ENCODE results near the gene ZHX3.

ZHX3 gene

DNA sequence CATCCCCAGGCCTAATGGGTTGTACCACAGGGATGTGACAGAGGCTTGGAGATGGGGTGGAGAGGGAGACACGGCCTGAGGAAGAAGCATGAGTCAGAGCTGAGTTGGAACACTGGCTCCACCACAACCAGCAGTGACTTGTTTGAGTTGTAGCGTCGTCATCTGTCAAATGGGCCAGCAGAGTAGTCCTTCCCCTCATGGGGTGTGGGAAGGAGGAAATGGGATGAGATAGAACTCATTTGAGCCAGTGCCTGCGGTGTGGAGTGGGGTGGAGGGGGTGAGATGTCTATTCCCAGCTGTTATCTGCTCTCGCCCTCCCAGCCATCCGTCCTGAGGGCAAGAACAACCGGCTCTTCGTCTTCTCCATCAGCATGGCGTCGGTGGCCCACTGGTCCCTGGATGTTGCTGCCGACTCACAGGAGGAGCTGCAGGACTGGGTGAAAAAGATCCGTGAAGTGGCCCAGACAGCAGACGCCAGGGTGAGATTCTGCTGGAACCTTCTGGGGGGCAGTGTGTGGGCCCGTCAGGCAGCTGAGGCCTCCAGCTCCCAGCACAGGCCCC is 147.7 kb downstream of the ZHX3 start:
- H3K4me3 ChIP-seq (ENCODE audit: low read depth, low read length): no peak overlapping the region
- TF ChIP-seq, protein P1, sequence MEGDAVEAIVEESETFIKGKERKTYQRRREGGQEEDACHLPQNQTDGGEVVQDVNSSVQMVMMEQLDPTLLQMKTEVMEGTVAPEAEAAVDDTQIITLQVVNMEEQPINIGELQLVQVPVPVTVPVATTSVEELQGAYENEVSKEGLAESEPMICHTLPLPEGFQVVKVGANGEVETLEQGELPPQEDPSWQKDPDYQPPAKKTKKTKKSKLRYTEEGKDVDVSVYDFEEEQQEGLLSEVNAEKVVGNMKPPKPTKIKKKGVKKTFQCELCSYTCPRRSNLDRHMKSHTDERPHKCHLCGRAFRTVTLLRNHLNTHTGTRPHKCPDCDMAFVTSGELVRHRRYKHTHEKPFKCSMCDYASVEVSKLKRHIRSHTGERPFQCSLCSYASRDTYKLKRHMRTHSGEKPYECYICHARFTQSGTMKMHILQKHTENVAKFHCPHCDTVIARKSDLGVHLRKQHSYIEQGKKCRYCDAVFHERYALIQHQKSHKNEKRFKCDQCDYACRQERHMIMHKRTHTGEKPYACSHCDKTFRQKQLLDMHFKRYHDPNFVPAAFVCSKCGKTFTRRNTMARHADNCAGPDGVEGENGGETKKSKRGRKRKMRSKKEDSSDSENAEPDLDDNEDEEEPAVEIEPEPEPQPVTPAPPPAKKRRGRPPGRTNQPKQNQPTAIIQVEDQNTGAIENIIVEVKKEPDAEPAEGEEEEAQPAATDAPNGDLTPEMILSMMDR (IDR thresholded peaks at IDR 0.05; ENCODE audit: insufficient read depth, low read length, missing control alignments): no peak
- ChIA-PET CTCF (interaction anchor here (1.1 to 12.7 kb wide), 7 partner anchors 15 to 242 kb away, joined by 3 to 404 read pairs (median 7); partner anchors contain the start of gene LPIN3), POLR2A (interaction anchor here (1.8 kb wide), 1 partner anchor 160 kb away, joined by 6 read pairs; no protein-coding TSS in a partner anchor)
- DNase-seq (ENCODE audit: low read depth, low spot score): no peak

DNA sequence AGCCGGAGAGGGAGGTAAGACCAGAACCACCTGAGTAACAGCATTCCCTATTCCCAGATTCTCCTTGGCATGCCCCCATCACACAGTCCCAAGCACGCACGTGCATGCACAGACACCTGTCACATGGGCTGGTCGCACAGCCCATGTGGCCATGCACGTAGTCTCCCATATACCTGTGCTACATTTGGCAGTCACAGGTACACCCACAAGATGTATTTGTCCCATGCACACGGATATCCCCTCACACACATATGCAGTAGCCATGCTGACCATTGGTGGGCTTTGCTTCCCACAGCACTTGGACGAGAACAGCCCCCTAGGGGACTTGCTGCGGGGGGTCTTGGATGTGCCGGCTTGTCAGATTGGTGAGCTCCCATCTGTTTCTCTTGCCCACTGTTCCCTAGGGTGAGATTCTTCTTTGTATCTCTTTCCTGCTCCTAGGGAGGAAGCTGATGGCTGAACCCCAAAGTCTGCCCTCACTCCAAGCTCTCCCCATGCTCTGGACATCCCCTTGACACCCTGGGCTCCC is 148.3 kb downstream of the ZHX3 start:
- ChIA-PET POLR2A (interaction anchor here (1.8 kb wide), 1 partner anchor 160 kb away, joined by 6 read pairs; no protein-coding TSS in a partner anchor), CTCF (interaction anchor here (1.1 to 12.7 kb wide), 7 partner anchors 8 to 201 kb away, joined by 3 to 404 read pairs (median 6); partner anchors contain the start of gene LPIN3)
- DNase-seq (ENCODE audit: low read depth, low spot score): no peak
- TF ChIP-seq, protein P1 (IDR thresholded peaks at IDR 0.05; ENCODE audit: insufficient read depth, low read length, missing control alignments): no peak
- H3K4me3 ChIP-seq (ENCODE audit: low read depth, low read length): no peak overlapping the region

GRCh38 chr20:41168281-41169161 is 149.0 kb downstream of the ZHX3 start:
- POLR2A ChIA-PET: no interaction called here
- TF ChIP-seq, protein P1 (IDR thresholded peaks at IDR 0.05; ENCODE audit: insufficient read depth, low read length, missing control alignments): no peak
- H3K4me3 ChIP-seq (ENCODE audit: low read depth, low read length): no peak overlapping the region
- CTCF ChIA-PET: interaction anchor here (1.1 to 12.7 kb wide), 6 partner anchors 9 to 171 kb away, joined by 3 to 404 read pairs (median 40); partner anchors contain the start of gene LPIN3
- DNase-seq (ENCODE audit: low read depth, low spot score): no peak

DNA sequence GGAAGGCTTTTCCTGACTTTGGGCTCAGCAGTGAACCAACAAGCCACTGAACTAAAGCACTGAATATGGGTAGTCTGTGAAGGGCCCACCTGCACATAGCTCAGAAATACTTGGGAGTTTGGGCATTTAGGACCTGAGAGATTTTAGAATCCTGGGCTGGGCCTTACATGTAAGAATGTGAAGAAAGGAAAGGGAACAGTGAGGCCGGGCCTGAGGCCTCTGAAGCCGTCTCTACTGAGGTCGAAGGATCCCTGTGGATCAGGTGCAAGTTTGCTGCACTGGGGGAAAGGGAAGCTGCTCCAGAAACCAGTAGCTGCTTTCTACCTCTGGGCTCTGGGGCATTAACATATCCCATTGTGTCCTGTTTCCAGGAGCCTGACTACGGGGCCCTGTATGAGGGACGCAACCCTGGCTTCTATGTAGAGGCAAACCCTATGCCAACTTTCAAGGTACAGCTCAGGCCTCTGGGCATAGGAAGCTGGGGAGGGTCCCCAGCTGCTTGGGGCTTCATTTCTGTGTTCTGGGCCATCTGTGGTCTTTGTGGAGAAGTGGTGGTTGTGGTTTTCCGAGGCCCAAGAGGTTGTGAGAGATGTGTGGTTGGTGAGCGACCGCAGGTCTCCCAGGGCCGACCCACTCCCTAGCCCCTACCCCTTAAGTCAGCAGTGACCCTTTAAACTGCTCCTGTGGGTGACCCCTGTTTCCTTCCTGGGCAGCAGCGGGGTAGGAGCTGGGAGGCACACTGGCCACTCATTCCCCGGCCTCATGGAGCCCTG is 149.9 kb downstream of the ZHX3 start:
- POLR2A ChIA-PET: no interaction called here
- CTCF ChIA-PET: interaction anchor here (1.1 to 12.7 kb wide), 4 partner anchors 13 to 172 kb away, joined by 3 to 404 read pairs (median 100); partner anchors contain the start of gene LPIN3
- H3K4me3 ChIP-seq (ENCODE audit: low read depth, low read length): no peak overlapping the region
- no peak for DNase-seq (ENCODE audit: low read depth, low spot score)
- TF ChIP-seq, protein P1 (IDR thresholded peaks at IDR 0.05; ENCODE audit: insufficient read depth, low read length, missing control alignments): no peak

DNA sequence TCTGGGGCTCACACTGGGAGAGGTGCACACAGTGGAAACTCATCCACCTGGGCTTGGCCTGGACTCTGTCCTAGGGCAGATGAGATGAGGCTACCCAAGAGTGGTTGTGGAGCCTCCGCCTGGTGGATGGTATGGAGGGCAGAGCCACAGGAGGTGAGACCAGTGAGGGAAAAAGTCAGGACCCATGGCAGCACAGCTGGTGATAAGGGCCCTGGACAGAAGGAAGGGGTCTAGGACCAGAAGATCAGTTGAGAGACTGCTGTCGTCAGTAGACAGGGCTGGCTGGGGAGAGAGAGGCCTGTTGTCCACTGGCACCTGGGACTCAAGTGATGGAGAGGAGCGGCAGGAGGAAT is 150.4 kb downstream of the ZHX3 start:
- no peak overlapping the region for H3K4me3 ChIP-seq (ENCODE audit: low read depth, low read length)
- POLR2A ChIA-PET: no interaction called here
- TF ChIP-seq, protein P1 (IDR thresholded peaks at IDR 0.05; ENCODE audit: insufficient read depth, low read length, missing control alignments): no peak
- CTCF ChIA-PET: interaction anchor here (1.1 to 12.7 kb wide), 3 partner anchors 8 to 172 kb away, joined by 3 to 404 read pairs (median 7); partner anchors contain the start of gene LPIN3
- no peak for DNase-seq (ENCODE audit: low read depth, low spot score)

Measured in AG04449 (cell line).